ENCODE data around the gene MYH11.
A peak's percentile ranks its signal among the peaks of the same experiment; 100 is the strongest.

The MYH11 gene

GRCh38 chr16:15856901-15857698 lies at the start of gene MYH11:
Gene MYH11 (minus strand): TSS chr16:15857028. CDS start chr16:15838252, 18,776 bp downstream.
- DNase-seq = no peak

- DNase-seq = no peak
These were observed 49.6 kb upstream of the MYH11 start for GRCh38 chr16:15906439-15906838.

GRCh38 chr16:15903960-15904359 lies 47.1 kb upstream of the MYH11 start:
- no peak for DNase-seq

- DNase-seq = no peak
These were observed 44.2 kb upstream of the MYH11 start for GRCh38 chr16:15900901-15901500.

- DNase-seq = no peak
These were observed 43.5 kb upstream of the MYH11 start for GRCh38 chr16:15900357-15900756.

GRCh38 chr16:15899538-15900100 lies 42.8 kb upstream of the MYH11 start:
- DNase-seq = no peak

GRCh38 chr16:15898654-15899053 lies 41.8 kb upstream of the MYH11 start:
- DNase-seq = no peak

- DNase-seq = no peak
These were observed 41.0 kb upstream of the MYH11 start for GRCh38 chr16:15897834-15898254.

- no peak for DNase-seq
These were observed 40.4 kb upstream of the MYH11 start for GRCh38 chr16:15897121-15897780.

- DNase-seq = no peak
These were observed 37.9 kb upstream of the MYH11 start for GRCh38 chr16:15894571-15895374.

GRCh38 chr16:15891508-15891907 lies 34.7 kb upstream of the MYH11 start:
- no peak for DNase-seq

GRCh38 chr16:15888072-15888976 lies 31.5 kb upstream of the MYH11 start, which contains the start of gene CEP20:
Gene CEP20 (minus strand): TSS chr16:15888603. CDS start chr16:15888585, 18 bp downstream.
- DNase-seq = peak; percentile 91 to 93

GRCh38 chr16:15887283-15887682 lies 30.5 kb upstream of the MYH11 start:
- no peak for DNase-seq

GRCh38 chr16:15886078-15886477 lies 29.2 kb upstream of the MYH11 start:
- no peak for DNase-seq

GRCh38 chr16:15885560-15886001 lies 28.8 kb upstream of the MYH11 start:
- no peak for DNase-seq

GRCh38 chr16:15882563-15882962 lies 25.7 kb upstream of the MYH11 start:
- no peak for DNase-seq

GRCh38 chr16:15881794-15882379 lies 25.1 kb upstream of the MYH11 start:
- DNase-seq = no peak

- no peak for DNase-seq
These were observed 23.8 kb upstream of the MYH11 start for GRCh38 chr16:15880434-15881308.

GRCh38 chr16:15879255-15879811 lies 22.5 kb upstream of the MYH11 start:
- DNase-seq = no peak

GRCh38 chr16:15876503-15876902 lies 19.7 kb upstream of the MYH11 start:
- no peak for DNase-seq

All from SHP77 (cell line).